ENCODE data around the gene ISOC2.

The ISOC2 gene

DNA sequence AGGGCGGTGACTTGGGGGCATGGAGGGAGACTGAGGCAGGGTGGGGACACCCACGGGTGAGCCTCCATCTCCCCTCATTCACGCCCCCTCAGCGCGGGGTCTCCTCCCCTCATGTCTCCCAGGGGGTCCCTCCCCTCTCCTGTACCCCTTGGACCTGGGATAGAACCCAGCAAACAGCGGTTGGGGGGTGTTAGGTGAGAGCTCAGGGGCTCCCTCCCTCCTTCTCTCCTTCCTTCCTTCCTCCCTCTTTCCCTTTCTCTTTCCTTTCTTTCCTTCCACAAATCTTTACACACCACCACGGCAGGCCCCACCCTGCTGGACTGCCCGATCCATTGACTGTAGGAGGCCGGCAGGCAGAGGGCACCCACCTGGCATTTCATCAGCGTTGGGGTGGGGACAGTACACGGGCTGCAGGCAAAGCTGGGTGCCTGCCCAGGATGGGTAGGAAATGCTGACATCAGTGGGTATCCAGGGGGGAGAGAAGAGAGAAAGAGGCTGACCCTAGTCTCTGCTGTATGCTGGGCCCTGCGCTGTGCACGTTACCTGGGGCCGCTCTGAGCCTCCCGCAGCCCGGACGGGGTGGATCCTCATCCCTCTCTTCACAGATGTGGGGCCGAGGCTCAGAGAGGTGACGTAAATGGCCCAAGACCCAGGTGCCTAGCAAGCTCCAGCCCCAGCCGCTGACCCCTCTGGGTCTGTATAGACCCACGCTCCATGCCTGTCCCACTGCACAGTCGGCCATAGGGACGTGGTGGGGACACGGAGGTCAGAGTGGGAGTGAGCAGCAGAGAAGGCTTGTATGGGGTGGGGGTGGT is 30.3 kb upstream of the ISOC2 start:
- no peak for DNase-seq (ENCODE audit: low read depth)
- TF ChIP-seq, protein P1, sequence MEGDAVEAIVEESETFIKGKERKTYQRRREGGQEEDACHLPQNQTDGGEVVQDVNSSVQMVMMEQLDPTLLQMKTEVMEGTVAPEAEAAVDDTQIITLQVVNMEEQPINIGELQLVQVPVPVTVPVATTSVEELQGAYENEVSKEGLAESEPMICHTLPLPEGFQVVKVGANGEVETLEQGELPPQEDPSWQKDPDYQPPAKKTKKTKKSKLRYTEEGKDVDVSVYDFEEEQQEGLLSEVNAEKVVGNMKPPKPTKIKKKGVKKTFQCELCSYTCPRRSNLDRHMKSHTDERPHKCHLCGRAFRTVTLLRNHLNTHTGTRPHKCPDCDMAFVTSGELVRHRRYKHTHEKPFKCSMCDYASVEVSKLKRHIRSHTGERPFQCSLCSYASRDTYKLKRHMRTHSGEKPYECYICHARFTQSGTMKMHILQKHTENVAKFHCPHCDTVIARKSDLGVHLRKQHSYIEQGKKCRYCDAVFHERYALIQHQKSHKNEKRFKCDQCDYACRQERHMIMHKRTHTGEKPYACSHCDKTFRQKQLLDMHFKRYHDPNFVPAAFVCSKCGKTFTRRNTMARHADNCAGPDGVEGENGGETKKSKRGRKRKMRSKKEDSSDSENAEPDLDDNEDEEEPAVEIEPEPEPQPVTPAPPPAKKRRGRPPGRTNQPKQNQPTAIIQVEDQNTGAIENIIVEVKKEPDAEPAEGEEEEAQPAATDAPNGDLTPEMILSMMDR (IDR thresholded peaks at IDR 0.05; ENCODE audit: low read depth, low read length): no peak
- no peak overlapping the region for H3K4me3 ChIP-seq (ENCODE audit: low read depth, low read length)

- no peak for DNase-seq (ENCODE audit: low read depth)
- TF ChIP-seq POLR2A (IDR thresholded peaks at IDR 0.05; ENCODE audit: extremely low read depth, insufficient read length): no peak
- no peak for TF ChIP-seq MYC (IDR thresholded peaks at IDR 0.05; ENCODE audit: low read depth, low read length)
- TF ChIP-seq, protein P1 (IDR thresholded peaks at IDR 0.05; ENCODE audit: low read depth, low read length): no peak
Observed at GRCh38 chr19:55490478-55491432, 29.3 kb upstream of the ISOC2 start.

DNA sequence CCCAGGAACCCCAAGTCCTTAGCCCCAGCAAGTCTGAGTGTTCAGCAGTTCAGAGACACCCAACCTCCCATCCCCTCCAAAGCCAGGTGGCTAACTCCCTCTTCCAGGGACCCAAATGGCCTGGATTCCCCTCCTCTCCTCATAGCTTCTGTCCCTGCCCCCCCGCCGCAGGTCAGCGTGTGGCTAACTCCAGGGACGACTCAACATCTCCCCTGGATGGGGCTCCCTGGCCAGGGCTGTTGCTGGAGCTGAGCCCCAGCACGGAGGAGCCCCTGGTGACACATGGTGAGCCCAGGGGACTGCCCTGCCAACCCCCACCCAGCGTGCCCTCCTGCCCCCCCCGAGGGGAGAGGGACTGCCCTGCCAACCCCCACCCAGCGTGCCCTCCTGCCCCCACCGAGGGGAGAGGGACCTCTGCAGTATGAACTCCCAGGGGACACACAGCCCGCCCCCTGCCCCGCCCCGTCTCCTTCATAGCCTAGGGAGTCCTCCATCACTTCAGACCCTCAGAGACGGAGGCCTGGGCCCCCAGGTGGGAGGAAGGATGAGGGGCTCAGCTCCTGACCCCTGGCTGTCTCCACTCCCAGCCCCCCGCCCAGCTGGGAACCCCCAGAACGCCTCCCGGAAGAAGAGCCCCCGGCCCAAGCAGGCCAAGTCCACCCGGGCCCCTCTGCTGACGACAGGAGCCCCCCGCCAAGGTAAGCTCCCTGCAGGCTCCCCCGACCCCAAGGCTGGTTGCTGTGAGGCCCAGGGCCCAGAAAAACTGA is 28.5 kb upstream of the ISOC2 start:
- no peak overlapping the region for H3K4me3 ChIP-seq (ENCODE audit: low read depth, low read length)
- DNase-seq (ENCODE audit: low read depth): no peak
- no peak for TF ChIP-seq MAX (IDR thresholded peaks at IDR 0.05; ENCODE audit: low read depth, low read length)
- no peak for TF ChIP-seq POLR2A (IDR thresholded peaks at IDR 0.05; ENCODE audit: extremely low read depth, insufficient read length)
- TF ChIP-seq, protein P1 (IDR thresholded peaks at IDR 0.05; ENCODE audit: low read depth, low read length): no peak
- no peak for TF ChIP-seq MYC (IDR thresholded peaks at IDR 0.05; ENCODE audit: low read depth, low read length)

More at GRCh38 chr19:55490478-55491432, 29.3 kb upstream of the ISOC2 start:
- no peak overlapping the region for H3K4me3 ChIP-seq (ENCODE audit: low read depth, low read length)

GRCh38 chr19:55488986-55489710 is 27.7 kb upstream of the ISOC2 start:
- DNase-seq (ENCODE audit: low read depth): no peak
- TF ChIP-seq, protein P1 (IDR thresholded peaks at IDR 0.05; ENCODE audit: low read depth, low read length): no peak
- TF ChIP-seq POLR2A (IDR thresholded peaks at IDR 0.05; ENCODE audit: extremely low read depth, insufficient read length) (no peak), MYC (IDR thresholded peaks at IDR 0.05; ENCODE audit: low read depth, low read length) (no peak), MAX (IDR thresholded peaks at IDR 0.05; ENCODE audit: low read depth, low read length) (no peak)
- H3K4me3 ChIP-seq (ENCODE audit: low read depth, low read length): no peak overlapping the region

DNA sequence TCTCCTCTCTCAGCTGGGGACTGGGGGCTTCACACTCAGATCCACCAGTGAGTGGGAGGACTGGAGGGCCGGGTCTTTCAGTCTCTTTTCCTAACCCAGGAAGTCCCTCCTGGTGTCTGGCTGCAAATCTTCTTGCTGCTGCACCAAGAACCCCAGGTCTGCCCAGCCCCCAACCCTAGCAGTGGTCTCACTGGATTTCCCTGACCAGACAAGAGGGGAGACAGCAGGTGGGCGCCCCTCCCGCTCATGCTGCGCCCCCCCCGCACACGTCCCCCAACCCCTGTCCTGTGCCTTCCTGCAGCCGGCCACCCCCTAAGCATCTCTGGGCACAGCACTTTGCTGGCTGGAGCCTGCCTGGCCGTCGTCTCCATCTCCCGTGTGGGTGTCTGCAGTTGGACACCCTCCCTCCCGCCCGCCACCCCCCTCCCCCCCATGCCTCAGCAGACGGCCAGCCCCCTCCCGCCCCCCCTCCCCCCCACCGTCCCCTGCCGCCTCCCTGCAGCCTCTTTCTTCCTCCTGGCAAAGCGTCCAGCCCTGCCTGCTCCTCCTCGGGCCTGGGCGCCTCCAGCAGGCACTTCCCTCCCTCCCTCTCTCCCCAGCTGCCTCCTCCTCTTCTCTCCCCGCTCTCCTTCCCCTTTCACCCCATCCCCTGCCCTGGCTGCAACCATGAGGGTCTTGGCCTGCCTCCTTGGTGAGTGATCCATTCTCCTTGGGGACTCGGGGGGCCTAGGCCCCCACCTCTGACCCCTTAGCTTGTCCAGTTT is 26.7 kb upstream of the ISOC2 start, which contains the start of gene SSC5D:
TSS of gene SSC5D (plus strand) at position 513 of the 764 bp plus-strand sequence. CDS start at position 667, 154 bp downstream.
- TF ChIP-seq POLR2A (IDR thresholded peaks at IDR 0.05; ENCODE audit: extremely low read depth, insufficient read length) (no peak), MYC (IDR thresholded peaks at IDR 0.05; ENCODE audit: low read depth, low read length) (no peak), MAX (IDR thresholded peaks at IDR 0.05; ENCODE audit: low read depth, low read length) (no peak)
- TF ChIP-seq, protein P1 (IDR thresholded peaks at IDR 0.05; ENCODE audit: low read depth, low read length): no peak
- no peak within 1 kb of the TSS for H3K4me3 ChIP-seq (ENCODE audit: low read depth, low read length)
- DNase-seq (ENCODE audit: low read depth): peak; percentile 25

All from NB4 (cell line).